GM10266 (cell line): Measurements from ENCODE around the gene CNN2.

Experiments used
- DNase-seq: peaks from one replicate; pipeline ENCODE4 v3.0.0; 2012; ENCODE audit errors: extremely low spot score
- CTCF ChIP-seq: IDR thresholded peaks from 2 replicates; pipeline ENCODE4 v1.5.1; 2012; ENCODE audit warnings: mild to moderate bottlenecking, low read depth; ENCODE audit not compliant: control insufficient read depth, insufficient read depth; ENCODE audit errors: missing control alignments

CNN2 gene

GRCh38 chr19:1055028-1055425 is 28.6 kb downstream of the CNN2 start:
- DNase-seq = no peak
- no peak for TF ChIP-seq CTCF

DNA sequence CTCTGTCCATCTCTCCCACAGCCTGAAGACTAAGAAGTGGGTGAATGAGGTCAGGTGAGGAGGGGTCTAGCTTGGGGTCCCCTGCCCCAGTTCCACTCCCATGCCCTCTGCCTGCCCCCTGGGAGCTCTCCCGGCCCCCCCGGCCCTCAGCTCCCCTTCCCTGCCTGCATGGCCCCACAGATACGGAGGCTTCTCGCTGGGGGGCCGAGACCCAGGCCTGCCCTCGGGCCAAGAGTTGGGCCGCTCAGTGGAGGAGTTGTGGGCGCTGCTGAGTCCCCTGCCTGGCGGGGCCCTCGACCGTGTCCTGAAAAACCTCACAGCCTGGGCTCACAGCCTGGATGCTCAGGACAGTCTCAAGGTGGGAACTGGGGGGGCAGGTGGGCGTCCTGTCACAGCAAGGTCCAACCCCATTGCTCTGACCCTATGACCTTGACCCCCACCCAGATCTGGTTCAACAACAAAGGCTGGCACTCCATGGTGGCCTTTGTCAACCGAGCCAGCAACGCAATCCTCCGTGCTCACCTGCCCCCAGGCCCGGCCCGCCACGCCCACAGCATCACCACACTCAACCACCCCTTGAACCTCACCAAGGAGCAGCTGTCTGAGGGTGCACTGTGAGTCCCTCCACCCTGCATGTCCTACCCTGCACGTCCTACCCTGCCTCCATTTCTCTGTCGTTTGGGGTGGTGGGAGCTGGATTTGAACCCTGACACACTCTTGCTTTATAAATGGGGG is 29.6 kb downstream of the CNN2 start:
- TF ChIP-seq CTCF = no peak

DNA sequence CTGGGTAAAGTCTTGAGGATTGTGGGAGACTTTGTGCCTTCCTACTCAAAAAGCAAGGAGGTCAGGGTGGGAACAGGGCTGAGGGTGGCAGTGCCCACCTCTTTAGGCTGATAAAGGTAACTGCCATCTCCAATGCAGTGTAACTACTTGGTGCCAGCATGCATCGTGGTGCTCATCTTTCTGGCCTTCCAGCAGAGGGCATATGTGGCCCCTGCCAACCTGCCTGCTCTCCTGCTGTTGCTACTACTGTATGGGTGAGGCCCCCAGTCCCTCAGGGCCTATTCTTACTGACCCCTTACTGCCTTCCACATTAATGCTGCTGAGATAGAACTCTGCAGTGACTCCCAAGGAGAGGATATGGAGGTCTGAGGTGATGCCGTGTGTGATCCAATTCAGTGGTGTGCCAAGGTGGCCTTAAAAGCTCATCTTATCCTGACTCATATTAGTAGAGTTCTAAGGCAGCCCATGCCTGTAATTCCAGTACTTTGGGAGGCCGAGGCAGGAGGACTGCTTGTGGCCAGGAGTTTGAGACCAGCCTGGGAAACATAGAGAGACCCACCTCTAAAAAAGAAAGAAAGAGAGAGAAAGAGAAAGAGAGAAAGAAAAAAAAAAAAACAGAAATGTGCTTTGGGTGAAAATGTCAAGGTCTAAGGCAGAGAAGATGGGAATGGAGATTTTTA is 30.9 kb downstream of the CNN2 start:
- no peak for DNase-seq
- TF ChIP-seq CTCF = peak; percentile 64

More for the DNA sequence above, 29.6 kb downstream of the CNN2 start:
- DNase-seq = no peak

- no peak for TF ChIP-seq CTCF
- DNase-seq = no peak
Observed at GRCh38 chr19:1058112-1058511, 31.7 kb downstream of the CNN2 start.

- DNase-seq = no peak
Observed at GRCh38 chr19:1060689-1061088, 34.3 kb downstream of the CNN2 start.

DNA sequence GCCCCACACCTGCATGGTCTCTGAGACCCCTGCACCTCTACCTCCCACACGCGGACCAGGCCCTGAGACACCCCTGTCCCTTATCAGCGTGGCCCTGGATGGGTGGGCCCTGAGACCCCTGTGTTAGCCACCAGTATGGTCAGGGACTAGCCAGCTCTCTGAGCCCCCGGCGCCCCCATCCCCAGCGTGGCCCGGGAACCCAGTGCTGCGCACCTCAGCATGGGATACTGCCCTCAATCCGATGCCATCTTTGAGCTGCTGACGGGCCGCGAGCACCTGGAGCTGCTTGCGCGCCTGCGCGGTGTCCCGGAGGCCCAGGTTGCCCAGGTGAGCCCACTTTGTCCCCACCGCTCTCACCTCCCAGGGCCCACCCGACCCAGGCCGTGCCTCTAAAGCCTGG is 35.6 kb downstream of the CNN2 start:
- DNase-seq = no peak
- no peak for TF ChIP-seq CTCF

More at GRCh38 chr19:1060689-1061088, 34.3 kb downstream of the CNN2 start:
- TF ChIP-seq CTCF = no peak
